Measurements from ENCODE around the gene LPO.

The LPO gene

DNA sequence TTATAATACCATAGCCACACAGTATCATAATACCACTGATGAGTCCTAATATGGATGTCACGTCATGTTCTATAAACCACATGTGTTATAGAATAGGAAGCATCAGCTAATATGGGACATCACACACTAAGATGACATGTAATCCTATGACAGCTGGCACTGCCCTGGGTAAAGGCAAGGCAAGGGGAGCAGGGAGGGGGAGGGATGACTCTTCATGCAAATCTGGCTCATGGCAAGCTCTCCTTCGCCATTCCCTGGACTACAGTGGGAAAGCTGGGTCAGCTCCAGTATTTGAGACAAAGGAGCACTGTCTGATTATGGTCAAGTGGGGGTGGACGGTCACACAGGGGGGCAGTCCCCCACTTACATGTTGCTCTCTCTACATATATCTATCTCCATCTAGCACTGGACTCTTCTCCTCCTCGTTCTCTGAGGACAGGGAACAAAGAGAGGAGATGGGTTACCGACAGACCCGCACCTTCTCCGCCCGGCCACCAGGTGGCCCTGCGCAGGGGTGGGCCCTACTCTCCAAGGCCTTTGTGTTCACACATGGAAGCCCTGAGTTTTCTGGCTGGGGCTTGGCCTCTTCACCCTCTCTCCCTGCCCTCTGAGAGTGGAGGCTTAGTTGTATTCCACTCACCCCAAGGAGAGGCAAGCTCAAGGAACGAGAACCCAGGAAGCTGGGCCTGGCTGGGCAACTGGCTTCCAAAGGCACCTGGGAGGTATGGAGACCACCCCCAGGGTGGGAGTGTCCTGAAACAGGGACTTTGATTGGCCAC, 65.8 kb downstream of the LPO start:
- H3K4me3 ChIP-seq (ENCODE audit: low read depth, low read length) = no peak overlapping the region
- DNase-seq (ENCODE audit: low read depth) = no peak
- peak; percentile 64 for TF ChIP-seq CTCF (IDR thresholded peaks at IDR 0.05; ENCODE audit: control insufficient read depth, extremely low read depth, insufficient read depth)

- no peak for TF ChIP-seq CTCF (IDR thresholded peaks at IDR 0.05; ENCODE audit: control insufficient read depth, extremely low read depth, insufficient read depth)
- H3K4me3 ChIP-seq (ENCODE audit: low read depth, low read length) = no peak overlapping the region
- DNase-seq (ENCODE audit: low read depth) = no peak
These were observed 66.5 kb downstream of the LPO start for GRCh38 chr17:58304750-58305486.

DNA sequence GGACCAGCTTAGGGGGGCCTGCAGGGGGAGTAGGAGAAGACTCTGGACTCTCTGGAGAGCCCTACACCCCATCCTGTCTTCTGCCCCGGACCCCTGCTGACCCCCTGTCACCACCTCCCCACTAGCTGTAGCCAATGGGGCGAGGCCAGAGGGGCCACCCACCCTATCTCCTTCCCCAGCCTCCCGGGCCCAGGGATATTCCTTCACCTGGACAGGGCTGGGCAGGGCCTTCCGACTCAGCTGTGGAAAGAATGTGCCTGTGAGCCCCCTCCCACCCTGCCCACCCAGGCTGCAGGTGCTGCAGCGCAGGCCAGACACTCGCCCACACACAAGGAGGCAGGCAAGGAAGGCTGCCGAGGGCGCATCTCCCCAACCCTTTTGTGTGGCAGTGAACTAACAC, 67.2 kb downstream of the LPO start:
- no peak for DNase-seq (ENCODE audit: low read depth)
- TF ChIP-seq CTCF (IDR thresholded peaks at IDR 0.05; ENCODE audit: control insufficient read depth, extremely low read depth, insufficient read depth) = no peak
- no peak overlapping the region for H3K4me3 ChIP-seq (ENCODE audit: low read depth, low read length)

DNA sequence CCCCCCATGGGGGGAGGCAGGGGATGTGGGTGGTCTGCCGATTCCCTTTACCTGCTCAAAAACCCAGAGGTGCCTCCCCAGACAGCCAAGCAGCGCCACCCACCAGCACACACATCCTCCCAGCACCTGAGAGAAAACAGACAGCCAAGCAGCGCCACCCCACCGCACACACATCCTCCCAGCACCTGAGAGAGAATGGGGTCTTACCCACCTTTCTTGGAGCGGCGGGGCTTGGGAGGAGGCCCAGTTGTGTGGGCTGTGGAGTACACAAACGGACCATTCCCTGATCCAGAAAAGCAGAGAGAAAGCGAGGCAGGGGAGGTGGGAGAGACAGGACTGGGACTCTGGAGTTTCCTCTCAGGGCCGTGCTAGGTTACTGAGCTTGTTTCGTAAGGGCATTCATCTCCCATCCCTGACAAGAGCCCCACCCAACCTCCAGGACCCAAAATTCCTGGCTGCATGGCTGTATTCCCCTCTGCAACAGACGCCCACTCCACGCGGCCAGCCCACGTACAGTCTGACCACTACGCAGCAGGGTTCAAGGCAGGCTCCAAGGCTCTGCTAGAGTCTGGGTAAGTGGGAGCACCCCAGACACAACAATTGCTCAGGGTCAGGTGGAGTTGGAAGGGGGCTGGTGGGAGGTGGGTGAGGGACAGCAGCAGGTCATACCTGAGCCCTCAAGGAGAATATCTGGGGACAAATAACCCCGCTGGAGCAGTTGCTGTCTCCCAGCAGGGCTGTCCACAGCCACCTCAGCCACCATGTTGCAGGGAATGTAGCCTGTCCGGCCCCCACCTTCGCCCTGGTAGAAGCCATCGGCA, 68.0 kb downstream of the LPO start:
- no peak overlapping the region for H3K4me3 ChIP-seq (ENCODE audit: low read depth, low read length)
- no peak for DNase-seq (ENCODE audit: low read depth)
- TF ChIP-seq CTCF (IDR thresholded peaks at IDR 0.05; ENCODE audit: control insufficient read depth, extremely low read depth, insufficient read depth) = no peak

- no peak for TF ChIP-seq CTCF (IDR thresholded peaks at IDR 0.05; ENCODE audit: control insufficient read depth, extremely low read depth, insufficient read depth)
- no peak for DNase-seq (ENCODE audit: low read depth)
- H3K4me3 ChIP-seq (ENCODE audit: low read depth, low read length) = no peak overlapping the region
These were observed 69.2 kb downstream of the LPO start for GRCh38 chr17:58307468-58308172.

DNA sequence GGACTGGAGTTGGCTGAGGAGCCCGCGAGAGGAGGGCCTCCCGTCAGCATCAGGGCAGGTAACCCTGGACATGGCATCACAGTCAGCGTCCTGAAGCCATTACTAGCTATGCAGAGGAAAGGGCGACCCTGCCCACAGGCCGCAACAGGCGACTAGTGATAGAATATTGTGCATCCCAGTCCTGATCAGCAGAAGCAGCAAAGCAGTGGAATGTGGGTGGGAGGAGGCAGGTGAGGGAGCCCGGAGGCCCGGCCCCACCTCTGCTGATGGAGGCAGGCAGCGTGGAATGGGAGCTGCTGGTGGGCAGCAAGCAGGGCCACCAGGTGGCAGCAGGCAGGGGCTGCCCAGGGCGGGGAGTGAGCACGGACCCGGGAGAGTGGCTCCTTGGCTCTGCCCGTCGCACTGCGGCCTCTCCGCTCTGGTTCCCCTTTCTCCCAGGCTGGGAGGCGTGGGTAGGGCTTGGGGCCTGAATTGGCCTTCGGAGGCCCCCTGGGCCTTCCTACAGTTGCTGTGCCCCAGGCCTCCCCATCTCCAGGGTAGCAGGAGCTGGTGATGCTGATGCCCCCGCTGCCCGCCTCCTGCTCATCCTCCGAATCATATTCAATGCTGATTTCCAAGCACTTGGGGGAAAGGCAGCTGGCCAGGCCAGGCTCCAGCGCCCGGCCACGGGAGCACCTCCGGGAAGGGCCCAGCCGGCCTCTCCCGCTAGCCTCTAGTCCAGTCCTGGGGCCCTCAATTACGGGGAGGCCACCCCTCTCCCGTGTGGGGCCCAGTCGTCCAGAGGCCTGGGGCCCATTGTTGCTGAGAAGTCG, 70.0 kb downstream of the LPO start:
- peak; percentile 33; the same call in 1 of the 2 replicates for TF ChIP-seq CTCF (IDR thresholded peaks at IDR 0.05; ENCODE audit: control insufficient read depth, extremely low read depth, insufficient read depth)
- H3K4me3 ChIP-seq (ENCODE audit: low read depth, low read length) = no peak overlapping the region
- no peak for DNase-seq (ENCODE audit: low read depth)
